H9 (cell line): ENCODE data around the gene KCNIP3. TPM values are rescaled to one million over a fixed set of nuclear protein-coding genes. Genes with fewer than 3 reads are reported as not detected.

ENCODE experiments used
- DNase-seq: peaks from one replicate; pipeline ENCODE4 v3.0.0-alpha.2; 2017
- H2AFZ ChIP-seq: one replicate; pipeline ENCODE4 v1.6.1; 2013; ENCODE audit warnings: mild to moderate bottlenecking, low read length, control low read depth, moderate library complexity
- H2AK5ac ChIP-seq: 2 replicates; pipeline ENCODE4 v1.6.1; 2013; ENCODE audit warnings: low read length, control low read depth, mixed read lengths; ENCODE audit not compliant: insufficient read length
- H2BK120ac ChIP-seq: one replicate; pipeline ENCODE4 v1.6.1; 2013; ENCODE audit warnings: low read depth, mild to moderate bottlenecking, low read length, control low read depth, inconsistent platforms; ENCODE audit not compliant: poor library complexity, severe bottlenecking
- H2BK12ac ChIP-seq: 2 replicates; pipeline ENCODE4 v1.6.1; 2013; ENCODE audit warnings: low read length, control low read depth, mixed read lengths, low read depth; ENCODE audit not compliant: insufficient read length
- H2BK15ac ChIP-seq: 2 replicates; pipeline ENCODE4 v1.6.1; 2013; ENCODE audit warnings: low read depth, low read length, control low read depth
- H2BK20ac ChIP-seq: one replicate; pipeline ENCODE4 v1.6.1; 2013; ENCODE audit warnings: low read depth, mild to moderate bottlenecking, low read length, control low read depth, inconsistent platforms; ENCODE audit not compliant: poor library complexity, severe bottlenecking
- H2BK5ac ChIP-seq: 2 replicates; pipeline ENCODE4 v1.6.1; 2013; ENCODE audit warnings: low read length, control low read depth, mixed read lengths; ENCODE audit not compliant: insufficient read length
- H3K14ac ChIP-seq: 2 replicates; pipeline ENCODE4 v1.6.1; 2013; ENCODE audit warnings: low read length, control low read depth; ENCODE audit not compliant: insufficient read depth
- H3K18ac ChIP-seq: 2 replicates; pipeline ENCODE4 v1.6.1; 2013; ENCODE audit warnings: low read depth, mild to moderate bottlenecking, mixed read lengths, low read length, control low read depth; ENCODE audit not compliant: insufficient read length
- H3K23ac ChIP-seq: 2 replicates; pipeline ENCODE4 v1.6.1; 2013; ENCODE audit warnings: low read length, control low read depth, mixed read lengths, low read depth; ENCODE audit not compliant: insufficient read length
- H3K23me2 ChIP-seq: 2 replicates; pipeline ENCODE4 v1.6.1; 2013; ENCODE audit warnings: low read depth, mild to moderate bottlenecking, mixed read lengths, low read length, control low read depth; ENCODE audit not compliant: insufficient read length, poor library complexity, severe bottlenecking
- H3K27ac ChIP-seq: 2 replicates; pipeline ENCODE4 v1.5.1; 2013; ENCODE audit warnings: low read length, control low read depth, mixed read lengths, low read depth; ENCODE audit not compliant: insufficient read length
- H3K27me3 ChIP-seq: 2 replicates; pipeline ENCODE4 v1.6.1; 2013; ENCODE audit warnings: low read length, control low read depth, inconsistent platforms; ENCODE audit not compliant: insufficient read depth
- H3K4ac ChIP-seq: 2 replicates; pipeline ENCODE4 v1.6.1; 2013; ENCODE audit warnings: low read depth, mild to moderate bottlenecking, control low read depth, inconsistent platforms, low read length, moderate library complexity
- H3K4me1 ChIP-seq: 2 replicates; pipeline ENCODE4 v1.6.1; 2013; ENCODE audit warnings: low read length, control low read depth, inconsistent platforms; ENCODE audit not compliant: insufficient read depth
- H3K4me2 ChIP-seq: 2 replicates; pipeline ENCODE4 v1.6.1; 2013; ENCODE audit warnings: low read length, control low read depth, mixed read lengths; ENCODE audit not compliant: insufficient read length, insufficient read depth
- H3K56ac ChIP-seq: 2 replicates; pipeline ENCODE4 v1.6.1; 2013; ENCODE audit warnings: low read depth, mild to moderate bottlenecking, mixed read lengths, low read length, control low read depth; ENCODE audit not compliant: insufficient read length
- H3K79me1 ChIP-seq: 2 replicates; pipeline ENCODE4 v1.6.1; 2013; ENCODE audit warnings: low read depth, mild to moderate bottlenecking, moderate library complexity, low read length, control low read depth, inconsistent platforms; ENCODE audit not compliant: insufficient read depth, poor library complexity, severe bottlenecking
- H3K79me2 ChIP-seq: 2 replicates; pipeline ENCODE4 v1.6.1; 2013; ENCODE audit warnings: low read length, control low read depth, inconsistent platforms; ENCODE audit not compliant: insufficient read depth
- H3K9ac ChIP-seq: 2 replicates; pipeline ENCODE4 v1.6.1; 2013; ENCODE audit warnings: low read length, control low read depth, mixed read lengths; ENCODE audit not compliant: insufficient read length; ENCODE audit errors: extremely low read depth
- H3K9me3 ChIP-seq: one replicate; pipeline ENCODE4 v1.6.1; 2013; ENCODE audit warnings: low read depth, low read length, inconsistent platforms; ENCODE audit not compliant: control insufficient read depth
- H3T11ph ChIP-seq: one replicate; pipeline ENCODE4 v1.6.1; 2013; ENCODE audit warnings: mild to moderate bottlenecking, low read length, control low read depth, inconsistent platforms
- H4K20me1 ChIP-seq: one replicate; pipeline ENCODE4 v1.6.1; 2013; ENCODE audit not compliant: control insufficient read depth, insufficient read length, insufficient read depth
- H4K5ac ChIP-seq: 2 replicates; pipeline ENCODE4 v1.6.1; 2013; ENCODE audit warnings: low read depth, mild to moderate bottlenecking, mixed read lengths, low read length, control low read depth; ENCODE audit not compliant: insufficient read length
- H4K8ac ChIP-seq: replicated peaks from 2 replicates; pipeline ENCODE4 v1.6.1; 2013; ENCODE audit warnings: low read length, control low read depth, mixed read lengths, low read depth; ENCODE audit not compliant: insufficient read length
- H4K91ac ChIP-seq: 2 replicates; pipeline ENCODE4 v1.6.1; 2013; ENCODE audit warnings: low read depth, mild to moderate bottlenecking, moderate library complexity, mixed read lengths, low read length, control low read depth; ENCODE audit not compliant: insufficient read length
- H3K27ac Mint-ChIP-seq, 3 experiments: 2 replicates in 2 of 3; 3 replicates in 1 of 3; pipeline ENCODE4 v1.8.0; 2020 to 2021; ENCODE audit warnings: mixed read lengths in 3 of 3, mild to moderate bottlenecking in 1 of 3, moderate library complexity in 1 of 3
- H3K27me3 Mint-ChIP-seq: 2 replicates; pipeline ENCODE4 v1.8.0; 2021; ENCODE audit warnings: low read depth, mild to moderate bottlenecking, moderate library complexity, mixed read lengths
- H3K36me3 Mint-ChIP-seq, 3 experiments: 2 replicates in 2 of 3; 3 replicates in 1 of 3; pipeline ENCODE4 v1.8.0; 2020 to 2021; ENCODE audit warnings: low read depth in 3 of 3, mixed read lengths in 3 of 3; ENCODE audit not compliant: insufficient read depth in 1 of 3
- H3K4me1 Mint-ChIP-seq, 2 experiments: 2 replicates each; pipeline ENCODE4 v1.8.0; 2020; ENCODE audit warnings: mixed read lengths in 2 of 2
- H3K4me3 Mint-ChIP-seq, 2 experiments: 2 replicates in 1 of 2; 3 replicates in 1 of 2; pipeline ENCODE4 v1.8.0; 2020 to 2021; ENCODE audit warnings: mild to moderate bottlenecking in 2 of 2, mixed read lengths in 2 of 2, moderate library complexity in 1 of 2
- H3K9me3 Mint-ChIP-seq, 2 experiments: 2 replicates in 1 of 2; 3 replicates in 1 of 2; pipeline ENCODE4 v1.8.0; 2020; ENCODE audit warnings: mild to moderate bottlenecking in 2 of 2, mixed read lengths in 2 of 2, moderate library complexity in 1 of 2
- WGBS: extraction: QIAGEN DNeasy Blood & Tissue Kit; methylation state at CpG from one replicate; pipeline ENCODE4 v1.1.7; 2013; ENCODE audit warnings: missing lambda C conversion rate, low lambda C conversion rate, mixed read lengths; ENCODE audit not compliant: insufficient read length; ENCODE audit errors: extremely low coverage; 5-methylcytosine and 5-hydroxymethylcytosine counted together
- total RNA-seq: library from RNA; stranded (reverse); gene quantifications from 2 replicates; pipeline ENCODE4 v1.2.1, GENCODE V29; 2021
- TF ChIP-seq, protein P1 (sequence below): fragments of 200-600 bp; sonication (generic); conservative IDR thresholded peaks from 3 replicates; pipeline ENCODE4 v1.8.0; 2021; ENCODE audit warnings: antibody characterized with exemption, mild to moderate bottlenecking

The KCNIP3 gene
- total RNA-seq, 1 experiment from 2014 or later: 1.5 TPM

- TF ChIP-seq, protein P1, sequence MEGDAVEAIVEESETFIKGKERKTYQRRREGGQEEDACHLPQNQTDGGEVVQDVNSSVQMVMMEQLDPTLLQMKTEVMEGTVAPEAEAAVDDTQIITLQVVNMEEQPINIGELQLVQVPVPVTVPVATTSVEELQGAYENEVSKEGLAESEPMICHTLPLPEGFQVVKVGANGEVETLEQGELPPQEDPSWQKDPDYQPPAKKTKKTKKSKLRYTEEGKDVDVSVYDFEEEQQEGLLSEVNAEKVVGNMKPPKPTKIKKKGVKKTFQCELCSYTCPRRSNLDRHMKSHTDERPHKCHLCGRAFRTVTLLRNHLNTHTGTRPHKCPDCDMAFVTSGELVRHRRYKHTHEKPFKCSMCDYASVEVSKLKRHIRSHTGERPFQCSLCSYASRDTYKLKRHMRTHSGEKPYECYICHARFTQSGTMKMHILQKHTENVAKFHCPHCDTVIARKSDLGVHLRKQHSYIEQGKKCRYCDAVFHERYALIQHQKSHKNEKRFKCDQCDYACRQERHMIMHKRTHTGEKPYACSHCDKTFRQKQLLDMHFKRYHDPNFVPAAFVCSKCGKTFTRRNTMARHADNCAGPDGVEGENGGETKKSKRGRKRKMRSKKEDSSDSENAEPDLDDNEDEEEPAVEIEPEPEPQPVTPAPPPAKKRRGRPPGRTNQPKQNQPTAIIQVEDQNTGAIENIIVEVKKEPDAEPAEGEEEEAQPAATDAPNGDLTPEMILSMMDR: no peak
- Histone ChIP-seq H3K18ac (no peak overlapping the region), H2BK12ac (no peak overlapping the region), H3K27me3 (no peaks in the 10 kb centered on the region), H4K91ac (no peak overlapping the region), H2AK5ac (no peak overlapping the region), H3K4me2 (no peak overlapping the region), H3K4ac (no peak overlapping the region), H3K23me2 (no peaks in the 10 kb centered on the region), H3K27ac (no peak overlapping the region), H3K9me3 (no peaks in the 10 kb centered on the region), H2BK5ac (no peak overlapping the region), H3K79me2 (no peaks in the 10 kb centered on the region), H3K14ac (no peak overlapping the region; the same call in 1 of the 2 replicates), H3K79me1 (no peaks in the 10 kb centered on the region), H2AFZ (no peak overlapping the region), H2BK15ac (no peak overlapping the region), H4K5ac (no peak overlapping the region), H3K56ac (no peak overlapping the region), H3K9ac (no peak overlapping the region), H3K4me1 (no peaks in the 10 kb centered on the region), H2BK120ac (no peak overlapping the region), H4K20me1 (no peaks in the 10 kb centered on the region), H3T11ph (no peak overlapping the region), H4K8ac (no peak overlapping the region), H3K23ac (no peak overlapping the region), H2BK20ac (no peak overlapping the region)
- WGBS: no CpG with 5 or more reads among the region's 14 CpGs
- H3K9me3 Mint-ChIP-seq: peaks cover 1 to 3% of the 10 kb centered on the region in 2 experiments; a peak in 2 of 5 replicates
- H3K4me3 Mint-ChIP-seq: no peak overlapping the region
- H3K36me3 Mint-ChIP-seq: no peaks in the 10 kb centered on the region
- H3K27me3 Mint-ChIP-seq: peaks cover 4% of the 10 kb centered on the region
- DNase-seq: no peak
- peaks cover 2 to 7% of the 10 kb centered on the region in 2 experiments; a peak in 3 of 4 replicates for H3K4me1 Mint-ChIP-seq
- no peak overlapping the region for H3K27ac Mint-ChIP-seq
Observed at GRCh38 chr2:95329401-95329800, 32.3 kb downstream of the KCNIP3 start.
